Left renal pelvis (tissue), 4 donors: ENCODE measurements around the gene GNG14. TPM values are rescaled to one million over a fixed set of nuclear protein-coding genes. Genes with fewer than 3 reads are reported as not detected.
"Not testable (repeated sequence)": the region's sequence is repeated elsewhere in the genome, so short reads cannot be mapped to it uniquely, and the experiment has no call there.

Source experiments
- DNase-seq, 4 donors: peaks; one replicate each; pipeline ENCODE4 v3.0.0-alpha.2; 2013; ENCODE audit warnings: low read depth in 4 of 4, low spot score in 3 of 4
- polyA plus RNA-seq, 4 donors: library from polyadenylated mRNA; unstranded; fragments of 120-200 nt; gene quantifications; one replicate each; pipeline ENCODE4 v1.2.1, GENCODE V29; 2013; ENCODE audit not compliant: insufficient read length in 4 of 4

The GNG14 gene
- polyA plus RNA-seq, 4 donors: 0.63 TPM; not detected in 3

- DNase-seq: peak in 1 of 4 donors; percentile 62
Observed at GRCh38 chr19:12721656-12722565, 34.1 kb downstream of the GNG14 start.

- DNase-seq: peak; percentile 95 to 98 (median 97)
Observed at GRCh38 chr19:12722566-12723380, 35.0 kb downstream of the GNG14 start.

GRCh38 chr19:12723381-12723640, 35.5 kb downstream of the GNG14 start:
- no peak for DNase-seq

- peak in 1 of 4 donors; percentile 53 for DNase-seq
Observed at GRCh38 chr19:12723641-12724426, 36.0 kb downstream of the GNG14 start, which contains the start of gene TNPO2. TNPO2 (minus strand) TSS chr19:12723932; CDS start chr19:12720977, 2,955 bp downstream.

- not testable (repeated sequence) for DNase-seq
Observed at GRCh38 chr19:12725612-12726011, 37.8 kb downstream of the GNG14 start.

GRCh38 chr19:12726988-12727316, 39.2 kb downstream of the GNG14 start:
- DNase-seq: no peak

GRCh38 chr19:12727745-12728433, 40.1 kb downstream of the GNG14 start:
- no peak for DNase-seq

- DNase-seq: no peak
Observed at GRCh38 chr19:12730064-12730463, 42.3 kb downstream of the GNG14 start.

- no peak for DNase-seq
Observed at GRCh38 chr19:12731337-12731736, 43.5 kb downstream of the GNG14 start.

GRCh38 chr19:12733369-12734214, 45.8 kb downstream of the GNG14 start:
- DNase-seq: no peak

- DNase-seq: peak; percentile 95 to 99 (median 96)
Observed at GRCh38 chr19:12736995-12737834, 49.4 kb downstream of the GNG14 start, which contains the start of gene GET3. GET3 (plus strand) TSS chr19:12737497; CDS start chr19:12737506, 9 bp downstream.

- no peak for DNase-seq
Observed at GRCh38 chr19:12737835-12738351, 50.1 kb downstream of the GNG14 start.

Other genes with a start within 250 kb of the GNG14 start
- 10 to 100 TPM in 2 of 4 donors, 1 to 10 TPM in 2; 6.7 to 13.8 (median 10.5) TPM for gene ZNF443, start 247.0 kb upstream of the GNG14 start, polyA plus RNA-seq
- gene ZNF709, start 203.2 kb upstream of the GNG14 start, polyA plus RNA-seq: 1 to 10 TPM; 5.7 to 9.4 (median 8.7) TPM
- 10 to 100 TPM in 3 of 4 donors, 1 to 10 TPM in 1; 7.2 to 15.9 (median 13.9) TPM for gene ZNF564, start 136.5 kb upstream of the GNG14 start, polyA plus RNA-seq
- gene ZNF490, start 77.2 kb upstream of the GNG14 start, polyA plus RNA-seq: 1 to 10 TPM; 3.5 to 5.9 (median 5.1) TPM
- 10 to 100 TPM; 21.5 to 25.2 (median 23.0) TPM for gene ZNF791, start 77.1 kb upstream of the GNG14 start, polyA plus RNA-seq
- gene MAN2B1, start 21.3 kb upstream of the GNG14 start, polyA plus RNA-seq: 10 to 100 TPM; 25.0 to 33.6 (median 30.1) TPM
- gene WDR83, start 21.2 kb upstream of the GNG14 start, polyA plus RNA-seq: 10 to 100 TPM; 13.9 to 27.3 (median 14.4) TPM
- 10 to 100 TPM; 52.4 to 97.1 (median 72.6) TPM for gene DHPS, start 6.1 kb upstream of the GNG14 start, polyA plus RNA-seq
- 10 to 100 TPM in 3 of 4 donors, 1 to 10 TPM in 1; 5.8 to 18.7 (median 11.3) TPM for gene FBXW9, start 8.6 kb downstream of the GNG14 start, polyA plus RNA-seq
- gene TNPO2, start 35.9 kb downstream of the GNG14 start, polyA plus RNA-seq: 10 to 100 TPM; 60.5 to 82.1 (median 69.8) TPM
- 100 to 1,000 TPM; 139 to 201 (median 152) TPM for gene TRIR, start 46.7 kb downstream of the GNG14 start, polyA plus RNA-seq
- gene GET3, start 49.5 kb downstream of the GNG14 start, polyA plus RNA-seq: 10 to 100 TPM; 70.6 to 94.6 (median 77.6) TPM
- gene BEST2, start 63.8 kb downstream of the GNG14 start, polyA plus RNA-seq: under 1 TPM in 1 of 4 donors, not detected in 3; 0.23 TPM
- gene HOOK2, start 87.6 kb downstream of the GNG14 start, polyA plus RNA-seq: 10 to 100 TPM; 17.8 to 90.4 (median 45.4) TPM
- 100 to 1,000 TPM in 1 of 4 donors, 10 to 100 TPM in 3; 13.8 to 678 (median 32.3) TPM for gene JUNB, start 103.5 kb downstream of the GNG14 start, polyA plus RNA-seq
- 100 to 1,000 TPM; 242 to 339 (median 290) TPM for gene PRDX2, start 113.8 kb downstream of the GNG14 start, polyA plus RNA-seq
- gene THSD8, start 114.1 kb downstream of the GNG14 start, polyA plus RNA-seq: 10 to 100 TPM in 1 of 4 donors, 1 to 10 TPM in 3; 5.8 to 12.9 (median 8.2) TPM
- 10 to 100 TPM; 25.6 to 38.5 (median 29.9) TPM for gene RNASEH2A, start 118.6 kb downstream of the GNG14 start, polyA plus RNA-seq
- under 1 TPM in 2 of 4 donors, not detected in 2; 0.20 to 0.29 TPM for gene RTBDN, start 146.6 kb downstream of the GNG14 start, polyA plus RNA-seq
- gene MAST1, start 150.5 kb downstream of the GNG14 start, polyA plus RNA-seq: 1 to 10 TPM in 3 of 4 donors, under 1 TPM in 1; 0.94 to 1.7 (median 1.2) TPM
- gene DNASE2, start 193.5 kb downstream of the GNG14 start, polyA plus RNA-seq: 10 to 100 TPM; 12.0 to 14.0 (median 12.6) TPM
- gene KLF1, start 199.2 kb downstream of the GNG14 start, polyA plus RNA-seq: 1 to 10 TPM in 1 of 4 donors, under 1 TPM in 3; 0.19 to 3.4 (median 0.34) TPM
- gene GCDH, start 203.2 kb downstream of the GNG14 start, polyA plus RNA-seq: 10 to 100 TPM; 14.9 to 36.7 (median 26.0) TPM
- gene SYCE2, start 231.3 kb downstream of the GNG14 start, polyA plus RNA-seq: 1 to 10 TPM; 2.0 to 5.4 (median 2.7) TPM
- gene FARSA, start 245.7 kb downstream of the GNG14 start, polyA plus RNA-seq: 10 to 100 TPM; 32.3 to 59.0 (median 45.4) TPM